ENCODE results near the gene AFF3. TPM values are rescaled to one million over a fixed set of nuclear protein-coding genes. Genes with fewer than 3 reads are reported as not detected.

Gene AFF3
- total and polyA plus RNA-seq, 2 of the 13 experiments (the other 11 are each of a cell fraction or from before 2014, with no cell fraction given): not detected

GRCh38 chr2:99805930-99806476 lies 336.4 kb downstream of the AFF3 start:
- Histone ChIP-seq H3K4me1 (ENCODE audit: insufficient read depth, low read length) (no peaks in the 10 kb centered on the region), H3K9ac (ENCODE audit: insufficient read depth, low read depth, low read length) (no peak overlapping the region), H3K9me3 (ENCODE audit: low read length) (no peaks in the 10 kb centered on the region), H3K79me2 (ENCODE audit: insufficient read depth, low read length) (no peaks in the 10 kb centered on the region), H3K27me3 (ENCODE audit: control insufficient read depth in 1 of 2, insufficient read depth in 2 of 2, low read length in 2 of 2) (no peaks in the 10 kb centered on the region; a peak in 1 of 5 replicates), H2AFZ (ENCODE audit: low read length) (no peak overlapping the region), H3K4me2 (ENCODE audit: low read depth, low read length) (no peak overlapping the region), H4K20me1 (ENCODE audit: insufficient read depth, low read length) (no peaks in the 10 kb centered on the region), H3K36me3 (replicated peaks in 1 of 2; ENCODE audit: control insufficient read depth in 1 of 2, insufficient read depth in 2 of 2, low read length in 2 of 2) (no peaks in the 10 kb centered on the region), H3K4me3 (replicated peaks in 1 of 3; ENCODE audit: insufficient read depth in 1 of 3, low read depth in 2 of 3, low read length in 3 of 3) (no peak overlapping the region), H3K27ac (ENCODE audit: extremely low read length, insufficient read depth, low read length) (no peak overlapping the region)
- no TSS peak for BruUV-seq (replicated peaks)
- ChIA-PET POLR2A (no interaction called here), CTCF (ENCODE audit: low intra/inter-chr PET ratio, low total read pairs) (no interaction called here)
- intact Hi-C loops (cut with micrococcal nuclease; ENCODE audit: unreplicated experiment) (no loop called here), in situ Hi-C loops (cut with HindIII; ENCODE audit: extremely low pct_ligation_motif_present, low pct_unique_long_range_greater_than_20kb) (no loop called here)
- no peak for ATAC-seq
- DNase-seq (ENCODE audit: low spot score): no peak
- no peak for FAIRE-seq
- TF ChIP-seq MAFK (conservative IDR thresholded peaks at IDR 0.05 in 1 of 2, IDR thresholded peaks at IDR 0.05 in 1 of 2; ENCODE audit: low read length in 2 of 2) (no peak), ZNF652 (CRISPR knock-in tag; IDR thresholded peaks at IDR 0.05; ENCODE audit: borderline replicate concordance, low read depth) (no peak), MYC (CRISPR knock-in tag; IDR thresholded peaks at IDR 0.05; ENCODE audit: borderline replicate concordance) (no peak), E2F2 (CRISPR knock-in tag; IDR thresholded peaks at IDR 0.05; ENCODE audit: borderline replicate concordance) (no peak), ZNF362 (CRISPR knock-in tag; IDR thresholded peaks at IDR 0.05; ENCODE audit: borderline replicate concordance) (no peak), ZBTB4 (CRISPR knock-in tag; IDR thresholded peaks at IDR 0.05; ENCODE audit: borderline replicate concordance) (no peak), SNAI1 (CRISPR knock-in tag; IDR thresholded peaks at IDR 0.05; ENCODE audit: borderline replicate concordance) (no peak), ZNF549 (CRISPR knock-in tag; IDR thresholded peaks at IDR 0.05) (no peak), SUZ12 (IDR thresholded peaks at IDR 0.05; ENCODE audit: low read depth, low read length) (no peak)
- WGBS (ENCODE audit: low lambda C conversion rate): 76% methylated on average over 5 of the region's 5 CpGs

All from HepG2 (cell line).